Parathyroid adenoma (tissue), 2 donors: ENCODE results near the gene ASB1.

Experiments
- H2AFZ ChIP-seq: fragments of 300-600 bp; sonication (generic); one replicate; pipeline ENCODE4 v1.7.0; 2017; ENCODE audit warnings: antibody characterized with exemption, mild to moderate bottlenecking
- H3K27ac ChIP-seq: fragments of 300-600 bp; sonication (generic); one replicate; pipeline ENCODE4 v1.7.0; 2017
- H3K27me3 ChIP-seq: fragments of 300-600 bp; sonication (generic); one replicate; pipeline ENCODE4 v1.7.0; 2017; ENCODE audit warnings: low read length; ENCODE audit not compliant: control insufficient read depth, insufficient read depth
- H3K36me3 ChIP-seq: fragments of 300-600 bp; sonication (generic); one replicate; pipeline ENCODE4 v1.7.0; 2017; ENCODE audit warnings: low read length; ENCODE audit not compliant: control insufficient read depth, insufficient read depth
- H3K4me1 ChIP-seq: fragments of 300-600 bp; sonication (generic); one replicate; pipeline ENCODE4 v1.7.0; 2017; ENCODE audit warnings: control low read depth
- H3K4me2 ChIP-seq: fragments of 300-600 bp; sonication (generic); one replicate; pipeline ENCODE4 v1.7.0; 2017; ENCODE audit warnings: low read length
- H3K4me3 ChIP-seq: fragments of 300-600 bp; sonication (generic); one replicate; pipeline ENCODE4 v1.7.0; 2017; ENCODE audit warnings: low read depth, low read length
- H3K79me2 ChIP-seq: fragments of 300-600 bp; sonication (generic); one replicate; pipeline ENCODE4 v1.7.0; 2017; ENCODE audit warnings: control low read depth
- H3K9ac ChIP-seq: fragments of 300-600 bp; sonication (generic); one replicate; pipeline ENCODE4 v1.7.0; 2017; ENCODE audit warnings: mild to moderate bottlenecking
- H3K9me3 ChIP-seq: fragments of 300-600 bp; sonication (generic); one replicate; pipeline ENCODE4 v1.7.0; 2017; ENCODE audit warnings: low read length; ENCODE audit not compliant: control insufficient read depth
- CTCF ChIP-seq: fragments of 300-600 bp; sonication (generic); IDR thresholded peaks from one replicate; pipeline ENCODE4 v1.7.0; 2017; ENCODE audit warnings: antibody characterized with exemption, mild to moderate bottlenecking
- donor health status: primary hyperparathyroidism.

Gene ASB1

GRCh38 chr2:238425505-238425978 is 1.2 kb upstream of the ASB1 start:
- Histone ChIP-seq H3K79me2 (peaks cover 9% of the 10 kb centered on the region), H3K4me3 (no peak overlapping the region), H3K9ac (no peak overlapping the region), H3K4me1 (peaks cover 6% of the 10 kb centered on the region), H3K36me3 (no peaks in the 10 kb centered on the region), H3K4me2 (peak overlapping the region; percentile 67), H3K27me3 (no peaks in the 10 kb centered on the region), H3K27ac (no peak overlapping the region), H3K9me3 (no peaks in the 10 kb centered on the region), H2AFZ (peak overlapping the region; percentile 96)
- TF ChIP-seq CTCF, result no peak

GRCh38 chr2:238425979-238426567 is 654 bp upstream of the ASB1 start:
- peak overlapping the region; percentile 51 for H3K9ac ChIP-seq
- H3K4me3 ChIP-seq, result peak overlapping the region; percentile 76
- peak overlapping the region; percentile 67 for H3K4me2 ChIP-seq
- no peaks in the 10 kb centered on the region for H3K27me3 ChIP-seq
- H3K27ac ChIP-seq, result peak overlapping the region; percentile 85
- no peaks in the 10 kb centered on the region for H3K36me3 ChIP-seq
- H3K9me3 ChIP-seq, result no peaks in the 10 kb centered on the region
- peaks cover 6% of the 10 kb centered on the region for H3K4me1 ChIP-seq
- TF ChIP-seq CTCF, result no peak
- peaks cover 9% of the 10 kb centered on the region for H3K79me2 ChIP-seq
- peak overlapping the region; percentile 96 for H2AFZ ChIP-seq

- H3K79me2 ChIP-seq, result peaks cover 13% of the 10 kb centered on the region
- H3K27me3 ChIP-seq, result no peaks in the 10 kb centered on the region
- peaks cover 10% of the 10 kb centered on the region for H3K4me1 ChIP-seq
- H2AFZ ChIP-seq, result peak overlapping the region; percentile 96
- no peak for TF ChIP-seq CTCF
- H3K4me2 ChIP-seq, result peak overlapping the region; percentile 67
- no peaks in the 10 kb centered on the region for H3K36me3 ChIP-seq
- peak overlapping the region; percentile 51 for H3K9ac ChIP-seq
- peak overlapping the region; percentile 76 for H3K4me3 ChIP-seq
- H3K27ac ChIP-seq, result peak overlapping the region; percentile 85
- H3K9me3 ChIP-seq, result no peaks in the 10 kb centered on the region
Observed at GRCh38 chr2:238427435-238428162, 872 bp downstream of the ASB1 start.

- no peaks in the 10 kb centered on the region for H3K9me3 ChIP-seq
- no peaks in the 10 kb centered on the region for H3K36me3 ChIP-seq
Observed at GRCh38 chr2:238428866-238429265, 2.1 kb downstream of the ASB1 start.

More at GRCh38 chr2:238428866-238429265, 2.1 kb downstream of the ASB1 start:
- Histone ChIP-seq H3K4me1 (peaks cover 10% of the 10 kb centered on the region), H2AFZ (no peak overlapping the region), H3K4me3 (no peak overlapping the region), H3K27me3 (no peaks in the 10 kb centered on the region), H3K27ac (no peak overlapping the region), H3K4me2 (no peak overlapping the region), H3K9ac (no peak overlapping the region), H3K79me2 (peaks cover 22% of the 10 kb centered on the region)
- no peak for TF ChIP-seq CTCF
